ENCODE measurements around the gene YWHAE. TPM values are rescaled to one million over a fixed set of nuclear protein-coding genes. Genes with fewer than 3 reads are reported as not detected.
"Not testable (repeated sequence)": the region's sequence is repeated elsewhere in the genome, so short reads cannot be mapped to it uniquely, and the experiment has no call there.

The YWHAE gene
- polyA plus RNA-seq, 4 donors: 1,001 to 1,161 (median 1,085) TPM

DNA sequence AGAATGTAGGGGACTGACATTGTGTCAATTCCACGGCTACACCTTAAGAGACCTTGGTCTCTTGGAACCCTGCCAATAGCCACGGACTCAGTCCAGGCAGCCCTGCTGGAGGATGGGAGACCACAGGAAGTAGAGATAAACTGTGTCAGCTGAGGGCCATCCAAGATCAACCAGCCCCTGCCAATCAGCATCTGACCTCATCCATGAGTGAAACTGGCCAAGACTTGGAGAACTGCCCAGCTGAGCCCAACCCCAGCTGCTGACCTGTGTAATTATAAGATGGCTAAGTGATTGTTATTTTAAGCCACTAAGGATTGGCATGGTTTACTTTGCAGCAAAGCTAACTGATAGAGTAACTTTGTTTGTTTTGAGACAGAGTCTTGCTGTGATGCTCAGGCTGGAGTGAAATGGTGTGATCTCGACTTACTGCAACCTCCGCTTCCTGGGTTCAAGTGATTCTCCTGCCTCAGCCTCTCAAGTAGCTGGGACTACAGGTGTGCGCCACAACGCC lies 13.3 kb upstream of the YWHAE start:
- no peak for DNase-seq (ENCODE audit: low read depth in 4 of 4, low spot score in 3 of 4)

DNA sequence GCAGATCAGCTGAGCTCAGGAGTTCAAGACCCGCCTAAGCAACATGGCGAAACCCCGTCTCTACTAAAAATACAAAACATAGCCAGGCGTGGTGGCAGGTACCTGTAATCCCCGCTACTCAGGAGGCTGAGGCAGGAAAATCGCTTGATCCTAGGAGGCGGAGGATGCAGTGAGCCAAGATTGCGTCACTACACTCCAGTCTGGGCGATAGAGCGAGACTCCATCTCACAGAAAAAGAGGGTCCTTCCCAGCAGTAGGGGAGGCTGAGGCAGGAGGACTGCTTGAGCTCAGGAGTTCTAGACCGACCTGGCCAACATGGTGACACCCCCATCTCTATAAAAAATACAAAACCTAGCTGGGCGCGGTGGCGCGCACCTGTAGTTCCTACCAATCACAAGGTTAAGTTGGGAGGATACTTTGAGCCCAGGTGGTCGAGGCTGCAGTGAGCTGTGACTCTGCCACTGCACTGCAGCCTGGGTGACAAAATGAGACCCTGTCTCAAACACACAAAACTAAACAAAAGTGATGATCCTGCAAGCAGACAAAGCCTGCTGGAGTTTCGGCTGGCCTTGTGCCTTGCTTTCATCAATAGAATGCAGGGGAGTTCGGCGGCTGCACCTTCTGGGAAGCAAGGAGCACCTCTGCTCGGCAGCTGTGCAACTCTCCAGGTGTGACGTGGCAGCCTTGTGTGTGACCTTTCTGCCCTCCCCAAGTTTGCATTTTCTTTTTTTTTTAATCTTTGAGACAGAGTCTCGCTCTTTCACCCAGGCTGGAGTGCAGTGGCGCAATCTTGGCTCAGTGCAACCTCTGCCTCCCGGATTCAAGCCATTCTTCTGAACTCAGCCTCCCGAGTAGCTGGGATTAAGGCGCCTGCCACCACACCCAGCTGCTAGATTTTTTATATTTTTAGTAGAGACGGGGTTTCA lies 12.4 kb upstream of the YWHAE start:
- no peak for DNase-seq (ENCODE audit: low read depth in 4 of 4, low spot score in 3 of 4)

DNA sequence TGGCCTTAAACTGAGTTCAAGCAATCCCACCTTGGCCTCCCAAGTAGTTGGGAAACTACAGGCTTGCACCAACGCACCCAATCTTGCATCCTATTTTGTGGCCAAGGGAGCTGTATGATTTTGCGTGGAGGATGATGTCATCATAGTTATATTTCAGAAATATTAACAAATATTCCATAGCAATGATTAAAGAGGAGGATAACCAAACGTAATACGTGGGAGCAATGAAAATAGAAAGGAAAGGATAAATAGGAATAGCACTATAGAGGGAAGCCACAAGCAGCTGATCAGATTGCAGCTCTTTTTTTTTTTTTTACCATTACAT lies 2.2 kb upstream of the YWHAE start:
- DNase-seq (ENCODE audit: low read depth in 4 of 4, low spot score in 3 of 4): no peak

DNA sequence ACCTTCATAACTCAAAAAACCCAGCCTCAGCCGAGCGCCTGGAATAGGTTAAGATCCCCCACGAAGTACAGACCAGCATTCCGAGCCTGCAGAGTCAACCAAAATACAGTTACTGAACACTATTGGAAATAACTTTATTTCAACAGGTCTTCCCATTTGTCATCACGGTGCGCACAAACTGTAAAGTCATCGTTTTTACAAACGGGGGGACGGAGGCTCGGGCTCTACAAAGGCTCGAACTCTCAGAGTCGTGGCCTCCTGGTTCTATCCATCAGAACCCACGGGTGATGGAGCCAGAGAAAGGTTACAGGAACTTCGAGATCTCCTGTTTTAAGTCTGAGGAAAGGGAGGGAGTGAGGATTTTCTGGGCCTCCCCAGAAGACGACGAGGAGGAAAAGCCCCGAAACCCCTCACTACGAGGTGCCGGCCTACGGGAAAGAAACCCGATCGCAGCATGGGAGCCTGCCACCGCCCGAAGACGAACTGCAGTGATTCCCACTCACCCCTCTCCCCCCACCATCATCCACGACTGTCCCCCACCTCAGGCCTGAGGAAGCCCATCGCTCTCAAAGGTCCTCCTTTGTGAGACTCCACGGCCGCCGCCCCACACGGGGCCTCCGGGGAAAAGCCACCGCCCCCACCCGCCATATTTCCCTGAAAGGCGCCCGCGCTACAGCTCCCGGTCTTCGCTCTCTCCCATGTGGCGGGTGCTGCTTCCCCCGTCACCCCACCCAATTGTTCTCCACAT lies 917 bp downstream of the YWHAE start:
- no peak for DNase-seq (ENCODE audit: low read depth in 4 of 4, low spot score in 3 of 4)

DNA sequence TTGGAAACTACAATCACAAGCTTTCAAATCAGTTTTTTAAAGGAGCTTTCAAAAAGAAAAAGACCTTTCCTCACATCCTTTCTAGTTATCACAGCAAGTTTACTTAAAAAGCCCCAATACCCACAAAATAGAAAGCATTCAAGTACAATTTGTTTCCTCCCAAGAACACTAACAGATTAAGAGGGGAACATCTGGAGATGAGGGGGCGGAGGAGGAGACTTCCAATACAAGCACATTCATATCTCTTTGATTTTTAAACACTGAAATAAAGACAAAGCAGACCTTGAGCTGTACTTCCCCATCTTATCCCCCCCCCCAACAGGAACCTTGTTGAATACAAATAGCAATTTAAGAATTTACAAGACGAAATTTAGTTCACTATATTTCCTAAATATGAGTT lies 2.0 kb downstream of the YWHAE start:
- DNase-seq (ENCODE audit: low read depth in 4 of 4, low spot score in 3 of 4): no peak

DNA sequence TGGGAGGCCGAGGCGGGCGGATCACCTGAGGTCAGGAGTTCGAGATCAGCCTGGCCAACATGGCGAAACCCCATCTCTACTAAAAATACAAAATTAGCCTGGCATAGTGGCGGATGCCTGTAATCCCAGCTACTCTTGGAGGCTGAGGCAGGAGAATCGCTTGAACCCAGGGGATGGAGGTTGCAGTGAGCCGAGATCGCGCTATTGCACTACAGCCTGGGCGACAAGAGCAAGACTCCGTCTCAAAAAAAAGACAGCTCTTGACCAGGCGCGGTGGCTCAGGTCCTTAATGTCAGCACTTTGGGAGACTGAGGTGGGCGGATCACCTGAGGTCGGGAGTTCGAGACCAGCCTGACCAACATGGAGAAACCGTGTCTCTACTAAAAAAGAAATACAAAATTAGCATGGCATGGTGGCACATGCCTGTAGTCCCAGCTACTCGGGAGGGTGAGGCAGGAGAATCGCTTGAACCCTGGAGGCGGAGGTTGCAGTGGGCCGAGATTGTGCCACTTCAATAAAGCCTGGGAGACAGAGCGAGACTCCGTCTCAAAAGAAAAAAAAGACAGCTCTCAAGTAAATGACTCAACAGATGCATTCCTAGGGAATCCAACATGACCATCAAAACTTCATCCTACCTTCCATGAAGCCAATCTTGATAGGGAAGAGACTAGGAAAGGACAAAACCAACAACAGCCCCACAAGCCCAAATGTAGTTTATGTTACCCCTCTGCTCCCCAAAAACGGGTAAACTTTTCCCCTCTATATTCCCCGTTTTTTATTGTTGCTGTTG lies 4.0 kb downstream of the YWHAE start:
- DNase-seq (ENCODE audit: low read depth in 4 of 4, low spot score in 3 of 4): not testable (repeated sequence)

DNA sequence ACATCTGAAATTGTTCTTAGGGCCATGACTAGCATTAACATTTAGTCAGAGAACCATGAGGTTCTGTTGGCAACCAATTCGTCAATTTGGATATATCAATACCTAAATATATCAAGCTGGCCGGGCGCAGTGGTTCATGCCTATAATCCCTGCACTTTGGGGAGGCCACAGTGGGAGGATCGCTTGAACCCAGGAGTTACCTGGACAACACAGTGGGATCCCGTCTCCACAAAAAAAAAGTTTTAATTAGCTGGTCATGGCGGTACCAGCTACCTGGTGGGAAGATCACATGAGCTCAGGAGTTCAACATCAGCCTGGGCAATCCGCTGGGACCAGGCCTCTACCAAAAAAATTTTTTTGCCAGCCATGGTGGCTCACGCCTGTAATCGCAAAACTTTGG lies 8.4 kb downstream of the YWHAE start:
- DNase-seq (ENCODE audit: low read depth in 4 of 4, low spot score in 3 of 4): no peak

DNA sequence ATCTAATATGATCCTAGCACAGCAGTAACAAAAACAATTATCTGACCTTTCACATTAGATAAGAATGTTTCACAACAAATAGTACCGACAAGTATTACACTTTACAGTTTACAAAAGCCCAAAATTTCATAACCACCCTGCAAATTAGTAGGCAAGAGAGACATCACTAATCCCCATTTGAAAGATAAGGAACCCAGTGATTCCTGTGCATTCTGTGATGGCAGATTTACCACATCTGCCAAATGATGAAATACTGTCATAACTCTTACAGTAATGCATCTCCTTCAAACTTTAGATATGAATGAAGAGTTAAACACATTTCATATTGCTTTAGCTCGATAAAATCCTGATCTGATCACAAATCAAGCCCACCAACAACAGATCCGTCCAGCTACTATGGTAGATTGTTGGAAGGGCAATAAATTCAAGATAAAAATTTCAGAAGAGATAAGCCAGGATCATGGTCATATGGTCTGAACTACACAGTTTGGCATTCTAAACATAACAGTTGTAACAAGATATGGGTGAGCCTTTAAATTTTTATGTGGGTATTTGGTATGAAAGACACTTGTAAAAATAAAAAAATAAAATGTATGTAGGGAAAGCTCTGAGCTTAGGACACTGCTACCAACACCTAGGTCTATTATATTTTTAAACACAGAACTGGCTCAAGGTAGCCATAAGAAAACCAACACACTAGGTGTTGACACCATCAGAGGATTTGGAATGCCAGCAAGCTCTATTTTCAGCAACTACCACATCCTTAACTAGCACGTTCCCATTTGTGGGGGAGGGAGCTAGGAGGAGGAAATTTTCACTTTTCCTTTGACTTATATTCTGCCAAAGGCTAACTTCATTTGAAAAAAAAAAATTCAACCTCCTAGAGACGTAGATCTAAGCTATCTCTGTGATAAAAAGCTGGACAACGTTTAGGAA lies 9.3 kb downstream of the YWHAE start:
- DNase-seq (ENCODE audit: low read depth in 4 of 4, low spot score in 3 of 4): no peak

DNA sequence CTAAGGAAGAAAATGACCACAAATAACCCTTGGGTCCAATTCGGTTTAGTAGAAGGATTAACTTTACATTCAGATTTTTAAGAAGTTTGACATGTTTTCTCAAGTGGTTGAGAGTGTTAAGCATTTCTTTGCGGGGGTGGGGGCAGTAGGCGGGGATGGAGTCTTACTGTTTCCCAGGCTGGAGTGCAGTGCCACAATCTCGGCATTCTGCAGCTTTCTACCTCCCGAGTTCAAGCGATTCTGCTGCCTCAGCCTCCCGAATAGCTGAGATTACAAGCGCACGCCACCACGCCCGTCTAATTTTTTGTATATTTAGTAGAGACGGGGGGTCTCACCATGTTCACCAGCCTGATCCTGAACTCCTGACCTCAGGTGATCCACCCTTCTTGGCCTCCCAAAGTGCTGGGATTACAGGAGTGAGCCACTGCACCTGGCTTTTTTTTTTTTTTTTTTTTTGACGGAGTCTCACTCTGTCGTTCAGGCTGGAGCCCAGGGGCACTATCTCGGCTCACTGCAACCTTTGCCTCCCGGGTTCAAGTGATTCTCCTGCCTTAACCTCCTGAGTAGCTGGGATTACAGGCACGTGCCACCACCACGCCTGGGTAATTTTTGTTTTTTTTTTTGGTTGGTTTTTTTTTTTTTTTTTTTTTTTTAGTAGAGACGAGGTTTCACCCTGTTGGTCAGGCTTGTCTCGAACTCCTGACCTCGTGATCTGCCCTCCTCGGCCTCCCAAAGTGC lies 12.4 kb downstream of the YWHAE start:
- not testable (repeated sequence) for DNase-seq (ENCODE audit: low read depth in 4 of 4, low spot score in 3 of 4)

DNA sequence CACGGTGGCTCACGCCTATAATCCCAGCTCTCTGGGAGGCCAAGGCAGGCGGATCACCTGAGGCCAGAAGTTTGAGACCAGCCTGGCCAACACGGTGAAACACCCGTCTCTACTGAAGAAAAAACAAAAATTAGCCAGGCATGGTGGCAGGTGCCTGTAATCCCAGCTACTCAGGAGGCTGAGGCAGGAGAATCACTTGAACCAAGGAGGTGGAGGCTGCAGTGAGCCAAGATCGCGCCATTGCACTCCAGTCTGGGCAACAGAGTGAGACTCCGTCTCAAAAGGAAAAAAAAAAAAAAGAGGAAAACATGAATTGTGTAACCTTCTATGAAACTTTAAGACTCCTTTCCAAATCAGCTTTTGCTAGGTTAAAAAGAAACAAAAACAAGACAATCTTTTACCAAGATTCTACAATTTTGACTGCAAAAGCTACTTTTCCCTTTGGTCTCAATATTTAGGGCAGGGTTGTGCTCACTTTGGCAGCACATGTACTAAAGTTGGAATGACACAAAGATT lies 13.3 kb downstream of the YWHAE start:
- DNase-seq (ENCODE audit: low read depth in 4 of 4, low spot score in 3 of 4): not testable (repeated sequence)

DNA sequence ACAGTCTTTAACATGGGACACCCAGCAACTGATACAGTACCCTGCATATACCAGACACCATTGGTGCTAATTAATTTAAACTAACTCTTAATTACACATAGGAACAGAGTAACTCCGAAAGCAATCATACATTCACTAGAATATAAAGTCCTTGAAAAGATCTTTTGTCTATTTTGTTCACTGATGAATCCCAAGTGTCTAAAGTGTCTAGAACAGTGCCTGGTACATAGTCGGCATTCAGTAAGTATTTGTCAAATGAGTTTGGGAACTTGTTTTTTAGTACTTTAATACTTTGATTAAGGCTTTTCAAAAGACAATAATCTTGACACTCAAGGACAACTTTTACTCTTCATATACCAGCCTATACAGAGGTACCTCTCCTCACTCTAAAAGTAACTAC lies 13.8 kb downstream of the YWHAE start:
- DNase-seq (ENCODE audit: low read depth in 4 of 4, low spot score in 3 of 4): no peak

DNA sequence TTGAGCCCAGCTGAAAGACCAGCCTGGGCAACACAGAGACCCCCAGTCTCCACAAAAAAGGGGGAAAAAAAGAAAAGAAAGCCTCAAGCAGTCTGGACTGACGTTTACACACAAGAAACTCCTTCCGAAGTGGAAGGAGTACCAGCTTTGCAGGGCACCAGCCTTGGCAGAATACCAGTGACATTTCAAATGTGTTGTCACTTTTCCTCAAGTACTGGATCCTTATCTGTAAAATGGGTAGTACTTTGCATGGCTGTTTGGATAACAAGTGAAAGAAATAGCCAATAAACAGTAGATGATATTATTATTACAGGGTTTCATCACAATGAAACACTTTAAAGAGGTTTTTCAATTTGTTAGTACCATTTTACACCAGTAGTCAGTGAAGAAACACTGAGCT lies 14.2 kb downstream of the YWHAE start:
- no peak for DNase-seq (ENCODE audit: low read depth in 4 of 4, low spot score in 3 of 4)

DNA sequence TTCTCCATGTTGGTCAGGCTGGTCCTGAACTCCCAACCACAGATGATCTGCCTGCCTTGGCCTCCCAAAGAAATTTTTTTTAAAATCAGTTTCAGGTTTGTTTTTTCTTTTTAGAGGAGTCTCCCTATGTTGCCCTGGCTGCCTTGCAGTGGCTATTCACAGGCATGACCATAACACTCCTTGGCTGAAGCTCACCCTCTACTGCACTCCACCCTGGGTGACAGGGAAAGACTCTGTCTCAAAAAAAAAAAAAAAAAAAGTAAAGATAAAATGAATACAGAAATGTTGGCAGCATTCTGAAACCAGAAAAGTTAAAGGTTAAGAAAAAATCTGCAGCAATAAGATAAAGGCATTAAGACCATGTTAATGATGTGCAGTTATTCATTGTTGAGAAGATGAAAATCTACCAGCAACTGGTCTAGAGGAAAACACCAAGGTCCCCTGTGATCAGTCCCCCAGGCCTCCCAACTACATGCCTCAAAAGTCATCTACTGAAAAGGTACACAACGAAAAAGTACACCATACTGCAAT lies 15.1 kb downstream of the YWHAE start:
- DNase-seq (ENCODE audit: low read depth in 4 of 4, low spot score in 3 of 4): no peak

DNA sequence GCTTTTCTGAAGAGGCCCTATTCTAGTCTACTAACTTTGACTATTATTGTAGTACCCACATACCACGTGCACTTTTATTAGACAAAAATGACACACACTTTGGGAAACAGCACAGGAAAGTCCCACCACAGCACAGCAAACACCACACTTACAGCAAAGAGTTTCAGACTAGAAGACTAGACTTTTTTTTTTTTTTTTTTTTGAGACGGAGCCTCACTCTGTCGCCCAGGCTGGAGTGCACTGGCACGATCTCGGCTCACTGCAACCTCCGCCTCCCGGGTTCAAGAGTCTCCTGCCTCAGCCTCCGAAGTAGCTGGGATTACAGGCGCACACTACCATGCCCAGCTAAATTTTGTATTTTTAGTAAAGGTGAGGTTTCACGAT lies 20.1 kb downstream of the YWHAE start:
- DNase-seq (ENCODE audit: low read depth in 4 of 4, low spot score in 3 of 4): no peak

DNA sequence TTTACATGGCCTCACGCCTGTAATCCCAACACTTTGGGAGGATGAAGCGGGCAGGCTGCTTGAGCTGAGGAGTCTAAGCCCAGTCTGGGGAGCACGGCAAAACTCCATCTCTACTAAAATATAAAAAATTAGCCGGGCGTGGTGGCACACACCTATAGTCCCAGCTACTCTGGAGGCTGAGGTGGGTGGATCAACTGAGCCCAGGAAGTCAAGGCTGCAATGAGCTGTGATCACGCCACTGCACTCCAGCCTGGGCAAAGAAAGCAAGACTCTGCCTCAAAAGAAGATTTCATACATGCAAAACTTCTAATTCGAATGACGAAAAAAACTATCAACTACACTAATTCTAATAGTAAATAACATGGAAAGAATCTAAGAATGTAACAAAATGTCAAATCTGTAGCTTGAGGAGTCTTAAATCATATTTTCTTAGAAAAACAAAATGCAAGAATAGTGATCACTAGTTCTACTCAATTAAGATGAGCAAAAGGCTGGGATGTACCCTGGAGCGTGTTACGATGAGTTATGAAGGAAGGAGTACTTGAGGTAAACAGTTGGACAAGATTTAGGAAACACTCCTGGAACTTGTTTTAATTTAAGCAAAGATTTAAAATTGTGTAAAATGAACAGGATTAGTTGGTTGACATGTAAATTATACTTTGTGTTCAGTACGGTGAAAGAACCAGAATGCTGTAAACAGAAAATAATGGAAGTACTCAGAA lies 20.7 kb downstream of the YWHAE start:
- no peak for DNase-seq (ENCODE audit: low read depth in 4 of 4, low spot score in 3 of 4)

DNA sequence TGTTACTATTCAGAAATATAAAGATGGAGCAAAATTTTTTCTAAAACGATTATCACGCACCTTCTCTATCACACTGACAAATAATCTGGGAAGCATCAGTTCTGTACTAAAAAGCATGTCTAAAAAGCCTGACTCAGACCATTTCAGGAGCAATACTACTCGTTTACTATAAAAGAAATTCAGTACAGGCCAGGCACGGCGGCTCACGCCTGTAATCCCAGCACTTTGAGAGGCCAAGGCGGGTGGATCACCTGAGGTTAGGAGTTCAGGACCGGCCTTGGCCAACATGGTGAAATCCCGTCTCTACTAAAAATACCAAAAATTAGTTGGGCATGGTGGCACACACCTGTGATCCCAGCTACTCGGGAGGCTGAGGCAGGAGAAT lies 21.6 kb downstream of the YWHAE start:
- DNase-seq (ENCODE audit: low read depth in 4 of 4, low spot score in 3 of 4): not testable (repeated sequence)

DNA sequence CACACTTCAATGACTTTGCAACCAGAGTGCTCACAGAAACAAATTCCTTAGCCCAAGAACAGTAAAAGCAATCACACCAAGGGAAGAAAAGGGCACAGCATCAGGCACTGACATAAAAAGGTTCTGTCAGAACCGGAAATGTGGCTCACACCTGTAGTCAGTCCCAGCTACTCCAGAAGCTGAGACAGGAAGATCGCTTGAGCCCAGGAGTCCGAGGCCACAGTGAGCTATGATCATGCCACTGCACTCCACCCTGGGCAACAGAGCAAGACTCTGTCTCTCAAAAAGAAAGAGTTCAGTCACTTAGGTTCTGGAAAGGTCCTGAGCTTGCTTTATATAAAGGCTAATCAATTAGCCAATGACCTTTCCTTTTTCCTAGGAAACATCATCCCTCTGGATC lies 22.7 kb downstream of the YWHAE start:
- no peak for DNase-seq (ENCODE audit: low read depth in 4 of 4, low spot score in 3 of 4)

DNA sequence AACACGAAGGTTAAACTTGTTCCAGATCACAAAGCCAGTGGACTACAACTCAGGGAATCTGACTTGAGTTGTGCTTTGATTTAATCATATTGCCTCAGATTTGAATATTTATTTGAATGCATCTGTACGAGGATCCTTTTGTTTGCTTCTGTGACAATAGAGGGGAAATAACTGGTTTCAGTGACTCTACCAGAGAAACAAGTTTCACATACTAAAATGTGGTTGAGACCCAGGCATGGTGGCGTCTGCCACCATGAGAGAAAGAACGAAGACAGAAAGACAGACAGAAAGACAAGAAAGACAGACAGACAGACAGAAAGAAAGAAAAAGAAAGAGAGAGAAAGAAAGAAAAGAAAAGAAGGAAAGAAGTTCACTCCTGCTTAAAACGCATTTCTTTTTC lies 24.0 kb downstream of the YWHAE start:
- DNase-seq (ENCODE audit: low read depth in 4 of 4, low spot score in 3 of 4): no peak

Measured in right renal pelvis (tissue), 4 donors.